ENCODE measurements around the gene ABCG8. TPM values are rescaled to one million over a fixed set of nuclear protein-coding genes. Genes with fewer than 3 reads are reported as not detected.
"Not testable (repeated sequence)": the region's sequence is repeated elsewhere in the genome, so short reads cannot be mapped to it uniquely, and the experiment has no call there.

The ABCG8 gene
- total RNA-seq, 1 donor = not detected

- peak; percentile 6 for DNase-seq (ENCODE audit: low read depth)
- TF ChIP-seq CTCF (IDR thresholded peaks at IDR 0.05; ENCODE audit: insufficient read depth, low read length) = no peak
- H3K4me3 ChIP-seq (ENCODE audit: low read depth, low read length) = no peak overlapping the region
Measured at GRCh38 chr2:43905371-43905803, 66.6 kb downstream of the ABCG8 start.

GRCh38 chr2:43905871-43906270 is 67.1 kb downstream of the ABCG8 start:
- no peak overlapping the region for H3K4me3 ChIP-seq (ENCODE audit: low read depth, low read length)
- peak; percentile 44 for DNase-seq (ENCODE audit: low read depth)
- TF ChIP-seq CTCF (IDR thresholded peaks at IDR 0.05; ENCODE audit: insufficient read depth, low read length) = no peak

GRCh38 chr2:43906448-43907109 is 67.8 kb downstream of the ABCG8 start:
- DNase-seq (ENCODE audit: low read depth) = no peak
- no peak overlapping the region for H3K4me3 ChIP-seq (ENCODE audit: low read depth, low read length)

GRCh38 chr2:43911136-43911790 is 72.5 kb downstream of the ABCG8 start:
- H3K4me3 ChIP-seq (ENCODE audit: low read depth, low read length); DNase-seq (ENCODE audit: low read depth): not testable (repeated sequence)

More at GRCh38 chr2:43906448-43907109, 67.8 kb downstream of the ABCG8 start:
- TF ChIP-seq CTCF (IDR thresholded peaks at IDR 0.05; ENCODE audit: insufficient read depth, low read length) = no peak

DNA sequence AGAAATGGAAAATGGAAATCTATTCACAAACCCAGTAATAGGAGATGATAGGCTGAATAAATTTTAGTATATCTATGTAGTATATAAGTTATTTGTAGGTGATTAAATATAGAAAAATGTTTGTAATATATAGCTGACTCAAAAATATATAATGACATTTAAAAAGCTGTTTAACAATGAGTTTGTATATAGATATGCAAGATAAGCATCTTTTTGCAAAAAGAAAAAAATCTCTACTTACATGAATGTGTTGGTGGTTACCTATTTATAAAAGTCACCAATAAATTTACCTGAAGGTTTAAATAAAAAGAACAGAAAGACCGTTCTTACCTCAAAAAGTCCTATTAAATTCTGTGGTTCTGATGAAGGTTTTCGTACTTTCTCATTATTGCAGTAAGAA is 85.7 kb downstream of the ABCG8 start:
- no peak for TF ChIP-seq CTCF (IDR thresholded peaks at IDR 0.05; ENCODE audit: insufficient read depth, low read length)
- no peak overlapping the region for H3K4me3 ChIP-seq (ENCODE audit: low read depth, low read length)
- no peak for DNase-seq (ENCODE audit: low read depth)

GRCh38 chr2:43925431-43925830 is 86.7 kb downstream of the ABCG8 start:
- no peak for TF ChIP-seq CTCF (IDR thresholded peaks at IDR 0.05; ENCODE audit: insufficient read depth, low read length)
- DNase-seq (ENCODE audit: low read depth) = no peak
- H3K4me3 ChIP-seq (ENCODE audit: low read depth, low read length) = no peak overlapping the region

DNA sequence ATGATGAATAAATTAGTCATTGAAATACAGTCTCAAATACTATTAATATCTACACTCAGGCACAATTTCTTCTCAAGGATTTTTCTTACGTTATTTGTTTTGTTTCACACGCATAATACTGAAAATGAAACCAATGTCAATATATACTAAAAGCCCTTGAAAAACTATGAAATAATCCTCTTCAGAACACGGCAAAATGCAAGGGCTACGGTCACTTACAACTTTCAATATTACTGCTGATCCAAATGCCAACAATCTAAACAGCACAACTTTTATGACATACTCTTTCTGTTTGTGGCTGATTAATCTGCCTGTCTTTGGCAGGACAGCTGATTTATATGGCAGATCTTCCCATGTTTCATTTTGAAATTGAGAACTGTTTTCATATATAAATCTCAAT is 88.7 kb downstream of the ABCG8 start:
- TF ChIP-seq CTCF (IDR thresholded peaks at IDR 0.05; ENCODE audit: insufficient read depth, low read length) = no peak
- DNase-seq (ENCODE audit: low read depth) = no peak
- no peak overlapping the region for H3K4me3 ChIP-seq (ENCODE audit: low read depth, low read length)

All from fibroblast of the aortic adventitia (primary cell).